RKO (cell line): Measurements from ENCODE around the gene TDRD5.
"Not testable (repeated sequence)": the region's sequence is repeated elsewhere in the genome, so short reads cannot be mapped to it uniquely, and the experiment has no call there.

Source experiments
- DNase-seq: peaks from one replicate; pipeline ENCODE4 v3.0.0-alpha.2; 2016; ENCODE audit warnings: low spot score

TDRD5 gene

GRCh38 chr1:179601093-179601492, 9.5 kb downstream of the TDRD5 start:
- no peak for DNase-seq

GRCh38 chr1:179612361-179612760, 20.7 kb downstream of the TDRD5 start:
- no peak for DNase-seq

- DNase-seq: no peak
Measured at GRCh38 chr1:179630719-179631118, 39.1 kb downstream of the TDRD5 start.

- no peak for DNase-seq
Measured at GRCh38 chr1:179632868-179633267, 41.2 kb downstream of the TDRD5 start.

DNA sequence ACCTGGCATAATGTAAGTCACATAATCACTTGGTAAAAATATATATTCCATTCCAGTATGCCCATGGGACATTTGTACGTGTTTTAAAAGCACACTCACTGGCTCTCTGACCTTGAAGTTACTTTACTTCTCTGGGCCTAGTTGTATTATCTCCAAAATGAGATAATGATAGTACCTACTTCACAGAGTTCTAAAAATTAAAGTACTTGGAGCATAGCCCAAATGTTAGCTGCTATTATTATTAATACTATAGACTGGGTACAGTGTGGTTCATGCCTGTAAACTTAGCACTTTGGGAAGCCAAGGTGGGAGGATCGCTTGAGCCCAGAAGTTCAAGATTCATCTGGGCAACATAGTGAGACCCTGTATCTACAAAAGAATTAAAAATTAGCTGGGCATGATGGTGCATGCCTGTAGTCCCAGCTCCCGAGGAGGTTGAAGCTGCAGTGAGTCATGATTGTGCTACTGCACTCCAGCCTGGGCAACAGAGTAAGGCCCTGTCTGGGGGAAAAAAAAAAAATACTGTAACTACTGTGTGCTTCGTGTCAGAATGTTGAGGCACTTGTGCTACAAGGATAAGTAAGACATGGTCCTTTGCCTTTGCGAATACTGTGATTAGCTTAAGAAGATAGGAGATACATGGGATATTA, 45.7 kb downstream of the TDRD5 start:
- DNase-seq: no peak

- DNase-seq: no peak
Measured at GRCh38 chr1:179661018-179661417, 69.4 kb downstream of the TDRD5 start.

DNA sequence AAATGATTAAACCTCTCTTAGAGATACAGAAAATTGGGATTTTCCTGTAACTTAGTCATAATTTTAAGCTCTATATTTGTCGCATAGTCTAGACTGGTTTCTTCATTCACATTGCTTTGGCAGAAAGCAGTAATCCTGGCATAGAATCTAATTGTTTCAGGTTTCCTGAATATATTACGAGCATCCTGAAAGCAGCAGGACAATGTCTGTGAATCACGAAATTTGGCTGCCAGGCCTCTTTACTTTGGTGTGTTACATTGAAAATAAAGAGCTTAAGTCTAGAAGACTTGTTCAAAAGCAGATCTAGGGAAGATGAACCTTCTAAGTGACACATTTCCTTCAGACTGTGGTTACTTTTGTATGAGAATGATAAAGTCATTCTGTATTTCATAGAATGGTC, 72.2 kb downstream of the TDRD5 start:
- DNase-seq: no peak

DNA sequence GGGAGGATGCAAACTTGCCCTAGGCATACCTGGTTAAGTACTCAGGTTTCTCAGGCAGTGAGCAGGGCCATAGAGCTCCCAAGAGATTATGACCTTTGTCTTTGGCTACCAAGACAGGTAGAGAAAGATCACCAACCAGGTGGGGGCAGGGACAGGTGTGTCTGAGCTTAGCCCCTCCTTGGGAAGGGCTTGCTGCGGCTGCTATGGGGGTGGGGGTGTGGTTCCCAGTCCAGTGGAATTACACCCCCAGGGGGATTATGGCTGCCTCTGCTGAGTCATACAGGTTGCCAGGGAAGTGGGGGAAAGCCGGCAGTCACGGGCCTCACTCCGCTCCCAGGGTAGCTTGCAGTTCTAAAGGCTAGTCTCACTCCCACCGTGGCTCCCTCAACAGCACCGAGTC, 86.2 kb downstream of the TDRD5 start:
- no peak for DNase-seq

DNA sequence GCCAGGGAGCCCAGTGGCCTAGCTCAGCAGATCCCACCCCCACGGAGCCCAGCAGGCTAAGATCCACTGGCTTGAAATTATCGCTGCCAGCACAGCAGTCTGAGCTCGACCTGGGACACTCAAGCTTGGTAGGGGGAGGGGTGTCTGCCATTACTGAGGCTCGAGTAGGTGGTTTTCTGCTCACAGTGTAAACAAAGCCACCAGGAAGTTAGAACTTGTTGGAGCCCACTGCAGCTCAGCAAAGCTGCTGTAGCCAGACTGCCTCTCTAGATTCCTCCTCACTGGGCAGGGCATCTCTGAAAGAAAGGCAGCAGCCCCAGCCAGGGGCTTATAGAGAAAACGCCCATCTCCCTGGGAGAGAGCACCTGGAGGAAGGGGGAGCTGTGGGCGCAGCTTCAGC, 102.9 kb downstream of the TDRD5 start:
- DNase-seq: not testable (repeated sequence)

- no peak for DNase-seq
Measured at GRCh38 chr1:179702946-179703539, 111.4 kb downstream of the TDRD5 start.

GRCh38 chr1:179706339-179706941, 114.8 kb downstream of the TDRD5 start:
- DNase-seq: peak; percentile 76

DNA sequence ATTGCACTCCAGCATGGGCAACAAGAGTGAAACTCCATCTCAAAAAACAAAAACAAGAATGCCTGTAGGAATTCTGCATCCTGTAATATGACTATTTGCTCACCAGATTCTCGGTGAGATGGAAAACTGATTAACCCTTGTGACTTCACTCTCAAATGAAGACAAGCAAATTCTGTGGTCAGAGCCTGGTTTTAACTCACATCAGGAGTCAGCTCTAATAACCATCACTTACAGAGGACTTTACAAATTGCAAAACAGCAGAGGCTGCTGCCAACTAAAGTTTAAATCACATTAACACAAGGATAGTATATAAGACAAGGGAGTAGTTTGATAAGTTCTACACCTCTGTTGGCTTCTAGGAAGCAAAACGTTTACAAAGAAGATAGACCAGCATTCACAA, 115.8 kb downstream of the TDRD5 start:
- no peak for DNase-seq

GRCh38 chr1:179708434-179709195, 117.0 kb downstream of the TDRD5 start:
- DNase-seq: no peak

DNA sequence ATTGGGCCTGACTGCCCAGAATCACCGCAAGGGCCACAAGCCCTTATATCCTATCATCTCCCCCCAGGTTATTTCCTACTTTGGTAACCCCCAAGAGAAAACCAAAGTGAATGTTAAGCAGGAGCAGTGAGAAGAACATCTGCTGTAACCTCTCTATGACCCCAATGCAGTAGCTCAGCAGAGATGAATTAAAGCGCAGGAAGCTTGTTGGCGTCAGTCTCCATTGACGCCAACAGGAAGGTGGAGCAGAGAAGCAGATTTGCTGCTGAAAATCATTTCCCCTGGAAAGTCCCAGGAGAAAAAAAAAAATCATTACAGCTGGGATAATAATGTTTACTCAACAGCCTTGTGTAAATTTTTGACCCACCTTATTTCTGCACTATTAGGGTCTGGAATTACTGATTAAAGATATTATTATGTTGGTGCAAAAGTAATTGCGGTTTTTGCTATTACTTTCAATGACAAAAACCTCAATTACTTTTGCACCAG, 118.3 kb downstream of the TDRD5 start:
- no peak for DNase-seq

- DNase-seq: no peak
Measured at GRCh38 chr1:179714159-179714558, 122.5 kb downstream of the TDRD5 start.

DNA sequence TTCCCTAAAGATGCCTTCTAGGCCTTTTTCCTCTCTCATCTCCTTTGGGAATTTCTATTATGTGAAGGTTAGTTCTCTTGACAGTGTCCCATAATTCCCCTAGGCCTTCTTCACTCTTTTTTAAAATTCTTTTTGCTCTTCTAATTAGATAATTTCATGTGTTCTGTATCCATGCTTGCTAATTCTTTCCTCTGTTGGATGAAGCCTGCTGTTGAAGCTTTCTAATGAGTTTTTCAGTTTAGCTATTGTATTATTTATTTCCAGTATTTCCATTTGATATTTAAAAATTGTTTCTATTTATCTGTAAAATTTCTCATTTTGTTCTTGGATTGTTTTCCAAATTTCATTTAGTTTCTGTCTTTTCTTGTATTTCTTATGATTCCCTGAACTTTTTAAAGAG, 123.0 kb downstream of the TDRD5 start:
- no peak for DNase-seq

GRCh38 chr1:179719272-179719671, 127.6 kb downstream of the TDRD5 start:
- DNase-seq: no peak

- DNase-seq: no peak
Measured at GRCh38 chr1:179728271-179728670, 136.6 kb downstream of the TDRD5 start.

DNA sequence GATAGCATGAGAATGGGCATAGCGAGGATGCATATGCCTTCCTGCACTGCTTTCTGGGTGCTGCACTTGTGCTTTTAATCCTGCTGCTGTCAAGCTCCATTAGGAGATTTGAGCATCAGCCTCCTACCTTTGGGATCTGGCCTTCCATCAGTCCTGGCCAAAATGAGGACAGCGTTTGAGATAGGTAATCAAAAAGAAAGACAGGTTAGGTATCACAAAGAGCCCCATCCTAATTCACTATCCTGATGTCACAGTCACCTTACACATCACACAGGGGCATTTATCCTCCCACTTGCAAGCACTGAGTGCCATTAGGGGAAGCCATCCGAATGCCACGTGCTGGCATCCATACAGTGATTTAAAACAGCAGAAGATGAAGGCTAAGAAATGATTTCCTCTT, 138.2 kb downstream of the TDRD5 start:
- no peak for DNase-seq

- no peak for DNase-seq
Measured at GRCh38 chr1:179731643-179732042, 140.0 kb downstream of the TDRD5 start.
